Urothelium cell line (cell line): ENCODE measurements around the gene UROD.
"Not testable (repeated sequence)": the region's sequence is repeated elsewhere in the genome, so short reads cannot be mapped to it uniquely, and the experiment has no call there.

Experiments
- DNase-seq: peaks from one replicate; pipeline ENCODE4 v3.0.0; 2011; ENCODE audit warnings: low spot score, mixed read lengths
- FAIRE-seq: peaks from 2 replicates; lab custom pipeline; 2011; peaks lifted over from hg19 to GRCh38; lab: Jason Lieb, UNC

UROD gene

GRCh38 chr1:45011837-45012638 lies at the start of gene UROD:
TSS of gene UROD (plus strand) at chr1:45012254. CDS start at chr1:45012266, 12 bp downstream.
- FAIRE-seq (no peak), DNase-seq (peak; percentile 98)

DNA sequence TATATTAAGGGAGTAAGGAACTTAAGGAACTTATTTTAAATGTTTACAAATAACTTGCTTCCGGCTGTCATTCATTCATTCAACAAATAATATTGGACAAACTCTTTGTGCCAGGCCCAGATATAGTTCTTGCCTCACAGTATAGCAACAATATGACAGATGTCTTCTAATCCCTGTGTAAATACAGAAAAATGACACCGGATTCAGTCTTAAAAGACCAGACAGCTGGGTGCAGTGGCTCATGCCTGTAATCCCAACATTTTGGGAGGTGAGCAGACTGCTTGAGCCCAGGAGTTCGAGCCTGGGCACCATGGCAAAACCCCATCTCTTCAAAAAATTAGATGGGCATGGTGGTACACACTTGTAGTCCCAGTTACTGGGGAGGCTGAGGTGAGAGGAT lies 49.3 kb upstream of the UROD start:
- DNase-seq (no peak), FAIRE-seq (no peak)

GRCh38 chr1:44964396-44964795 lies 47.7 kb upstream of the UROD start:
- FAIRE-seq (no peak), DNase-seq (no peak)

GRCh38 chr1:44970317-44970716 lies 41.7 kb upstream of the UROD start:
- DNase-seq: peak; percentile 17
- no peak for FAIRE-seq

DNA sequence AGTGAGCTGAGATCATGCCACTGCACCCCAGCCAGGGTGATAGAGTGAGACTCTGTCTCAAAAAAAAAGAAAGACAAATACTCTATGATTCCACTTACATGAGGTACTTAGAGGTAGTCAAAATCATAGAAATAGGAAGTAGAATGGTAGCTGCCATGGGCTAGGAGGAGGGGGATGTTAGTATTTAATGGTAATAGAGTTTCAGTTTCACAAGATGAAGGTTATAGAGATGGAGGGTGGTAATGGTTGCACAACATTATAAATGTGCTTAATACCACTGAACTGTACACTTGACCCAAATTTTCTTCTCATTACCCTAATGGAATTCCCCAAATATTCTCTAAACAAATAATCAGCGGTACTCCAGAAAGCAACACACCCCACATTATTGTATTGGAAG lies 38.4 kb upstream of the UROD start:
- DNase-seq (no peak), FAIRE-seq (no peak)

GRCh38 chr1:44976252-44976651 lies 35.8 kb upstream of the UROD start:
- FAIRE-seq (no peak), DNase-seq (no peak)

DNA sequence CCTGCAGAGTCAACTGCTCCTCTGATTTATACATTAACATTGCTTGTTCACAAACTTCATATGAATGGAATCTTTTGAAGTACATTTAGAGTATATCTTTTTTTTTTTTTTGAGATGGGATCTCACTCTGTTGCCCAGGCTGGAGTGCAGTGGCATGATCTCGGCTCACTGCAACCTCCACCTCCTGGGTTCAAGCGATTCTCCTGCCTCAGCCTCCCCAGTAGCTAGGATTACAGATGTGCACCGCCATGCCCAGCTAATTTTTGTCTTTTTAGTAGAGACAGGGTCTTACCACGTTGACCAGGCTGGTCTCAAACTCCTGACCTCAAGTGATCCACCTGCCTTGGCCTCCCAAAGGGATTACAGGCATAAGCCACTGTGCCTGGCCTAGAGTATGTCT lies 34.7 kb upstream of the UROD start:
- FAIRE-seq: not testable (repeated sequence)

GRCh38 chr1:44985747-44986359 lies 26.2 kb upstream of the UROD start:
- no peak for FAIRE-seq
- DNase-seq: no peak

More for the DNA sequence above, 34.7 kb upstream of the UROD start:
- not testable (repeated sequence) for DNase-seq

GRCh38 chr1:44988531-44989156 lies 23.4 kb upstream of the UROD start:
- DNase-seq: no peak
- no peak for FAIRE-seq

- DNase-seq (no peak), FAIRE-seq (no peak)
Measured at GRCh38 chr1:44994309-44994898, 17.6 kb upstream of the UROD start.

- DNase-seq (no peak), FAIRE-seq (no peak)
Measured at GRCh38 chr1:44995467-44996238, 16.4 kb upstream of the UROD start.

GRCh38 chr1:44999232-44999631 lies 12.8 kb upstream of the UROD start:
- DNase-seq: no peak
- FAIRE-seq: no peak

GRCh38 chr1:45001011-45001481 lies 11.0 kb upstream of the UROD start:
- DNase-seq (no peak), FAIRE-seq (no peak)

GRCh38 chr1:45001576-45001975 lies 10.5 kb upstream of the UROD start:
- not testable (repeated sequence) for DNase-seq, FAIRE-seq

DNA sequence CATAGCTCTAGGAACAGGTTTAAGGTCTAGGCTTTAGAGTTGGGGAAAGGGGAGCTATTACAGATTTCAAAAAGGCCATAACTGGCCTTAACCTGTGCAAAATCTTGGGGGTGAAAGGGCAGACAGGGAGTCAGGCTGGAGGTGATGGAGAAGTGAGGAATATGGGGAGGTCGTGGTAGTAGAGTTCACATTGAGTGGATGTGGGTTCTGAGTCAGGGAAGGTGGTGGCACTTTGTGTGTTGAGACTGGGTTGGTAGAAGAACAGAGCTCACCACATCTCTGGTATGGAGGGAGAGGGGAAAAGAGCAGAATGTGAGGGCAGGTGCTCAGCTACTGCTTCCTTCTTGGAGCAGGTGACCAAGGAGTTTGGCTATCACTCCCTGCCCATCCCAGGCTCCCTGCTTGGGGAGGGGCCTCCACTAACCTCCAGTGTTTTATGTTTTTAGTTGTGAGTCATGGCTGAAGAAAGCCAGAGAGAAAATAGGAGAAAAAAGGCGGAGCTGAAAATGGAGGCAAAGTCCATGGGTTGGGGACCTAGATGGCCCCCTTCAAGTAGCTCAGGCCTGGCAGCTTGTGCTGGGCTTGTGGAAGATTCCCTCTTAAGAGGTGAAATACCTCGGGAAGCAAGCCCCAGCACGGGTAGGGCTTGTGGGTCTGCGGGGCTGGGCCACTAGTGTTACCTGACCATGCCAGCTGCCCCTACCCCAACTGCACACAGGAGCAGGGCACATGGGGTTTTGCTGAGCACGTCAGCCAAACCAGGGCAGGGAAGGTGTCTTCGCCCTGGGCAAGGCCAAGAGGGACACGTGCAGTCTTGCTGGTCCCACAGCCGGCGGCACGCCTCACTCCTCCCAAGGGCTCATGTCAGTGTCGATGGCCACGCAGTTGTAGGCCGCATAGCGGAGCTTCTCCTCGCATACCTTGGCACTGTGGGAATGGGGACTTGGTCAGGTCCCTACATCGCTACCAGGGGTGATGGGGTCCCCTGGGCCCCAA lies 9.1 kb upstream of the UROD start:
- FAIRE-seq: no peak

DNA sequence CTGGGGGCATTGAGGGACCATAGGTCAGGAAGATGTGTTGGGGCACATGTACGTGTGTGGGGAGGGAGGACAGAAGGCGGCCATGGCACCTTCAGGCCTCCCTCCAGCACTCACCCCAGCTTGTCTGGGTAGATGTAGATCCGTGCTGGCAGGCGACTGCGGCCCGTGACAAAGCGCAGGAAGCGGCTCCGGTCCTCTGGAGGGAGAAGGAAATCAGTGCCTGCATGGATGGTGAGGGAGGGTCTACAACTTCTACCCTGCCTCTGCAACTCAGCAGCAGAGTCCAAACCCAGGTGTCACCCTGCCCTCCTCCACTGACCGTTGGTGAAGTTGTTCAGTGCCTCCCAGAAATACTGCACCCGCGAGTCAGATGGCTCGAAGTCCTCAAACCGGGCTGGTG lies 8.3 kb upstream of the UROD start:
- DNase-seq: no peak
- no peak for FAIRE-seq

More for the DNA sequence above, 9.1 kb upstream of the UROD start:
- no peak for DNase-seq

DNA sequence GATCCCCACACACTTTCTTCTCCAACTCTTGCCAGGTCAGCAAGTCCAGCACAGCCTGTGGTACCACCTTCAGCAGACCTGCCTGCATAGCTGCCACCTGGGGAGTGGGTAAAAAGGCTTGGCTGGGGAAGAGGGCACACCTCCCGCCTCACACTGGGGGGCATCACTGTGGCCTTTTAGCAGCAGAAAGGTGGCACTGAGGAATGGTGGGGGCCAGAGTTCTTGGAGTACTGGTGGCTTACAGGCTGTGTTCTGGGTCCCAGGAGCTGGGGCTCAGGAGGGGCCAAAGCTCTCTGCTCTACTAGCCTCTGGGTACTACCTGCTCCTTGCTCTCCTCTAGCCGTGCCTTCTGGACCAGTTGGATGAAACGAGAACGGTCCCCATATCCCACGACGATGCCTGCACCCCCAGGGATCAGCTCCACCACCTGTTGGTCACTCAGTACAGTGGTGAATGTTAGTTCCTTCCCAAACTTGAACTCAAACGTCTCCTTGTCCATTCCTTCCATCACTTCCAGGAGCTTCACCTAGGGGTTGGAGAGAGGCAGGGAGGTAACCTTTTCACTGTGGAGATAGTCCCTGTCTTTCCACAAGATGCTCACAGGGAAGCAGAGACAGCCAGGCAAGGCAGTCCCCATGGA lies 7.7 kb upstream of the UROD start:
- FAIRE-seq (no peak), DNase-seq (no peak)

DNA sequence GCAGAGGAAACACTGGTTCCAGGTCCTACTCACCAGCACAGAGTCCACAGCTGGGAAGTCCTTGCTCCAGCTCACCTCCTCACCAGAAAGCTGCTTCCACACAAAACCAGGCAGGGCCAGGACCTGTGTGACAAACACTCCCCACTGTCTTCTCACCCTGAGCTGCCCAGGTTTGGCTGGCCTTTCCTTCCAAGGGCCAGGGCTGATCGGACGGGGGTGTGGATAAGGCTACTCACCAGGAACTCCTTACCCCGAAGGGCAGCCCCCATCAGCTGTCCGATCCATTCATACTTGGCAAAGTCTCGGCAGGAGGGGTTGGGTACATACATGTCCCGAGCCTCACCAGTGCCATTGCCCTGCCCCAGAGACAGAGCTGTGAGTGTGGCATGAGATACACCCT lies 6.3 kb upstream of the UROD start:
- FAIRE-seq: no peak

DNA sequence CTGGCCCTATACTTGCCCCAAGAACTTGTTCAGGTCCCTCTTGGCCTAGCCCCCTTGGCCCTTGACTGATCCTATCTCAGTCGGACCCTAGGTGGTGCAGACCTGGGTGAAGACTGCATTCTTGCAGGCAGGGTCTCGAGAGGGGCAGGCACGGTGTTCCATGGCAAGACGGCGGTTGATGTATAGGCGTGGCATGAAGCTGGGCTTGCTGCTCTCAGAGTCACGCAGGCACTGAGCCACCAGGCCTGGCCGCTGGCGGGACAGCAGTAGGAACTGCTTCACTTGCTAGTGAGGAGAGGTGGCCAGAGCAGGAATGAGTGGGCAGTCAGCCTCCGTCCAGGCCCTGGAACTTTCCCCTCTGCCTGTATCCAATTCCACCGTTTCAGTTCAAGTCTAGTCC lies 4.7 kb upstream of the UROD start:
- no peak for DNase-seq
- FAIRE-seq: no peak

More for the DNA sequence above, 6.3 kb upstream of the UROD start:
- DNase-seq: no peak
